NCI-H524 (cell line): ENCODE data around the gene HSPA12A.

Experiments used
- DNase-seq, 2 experiments: peaks; one replicate each; lab custom pipeline; 2025; lab: John Stamatoyannopoulos, UW

The HSPA12A gene

DNA sequence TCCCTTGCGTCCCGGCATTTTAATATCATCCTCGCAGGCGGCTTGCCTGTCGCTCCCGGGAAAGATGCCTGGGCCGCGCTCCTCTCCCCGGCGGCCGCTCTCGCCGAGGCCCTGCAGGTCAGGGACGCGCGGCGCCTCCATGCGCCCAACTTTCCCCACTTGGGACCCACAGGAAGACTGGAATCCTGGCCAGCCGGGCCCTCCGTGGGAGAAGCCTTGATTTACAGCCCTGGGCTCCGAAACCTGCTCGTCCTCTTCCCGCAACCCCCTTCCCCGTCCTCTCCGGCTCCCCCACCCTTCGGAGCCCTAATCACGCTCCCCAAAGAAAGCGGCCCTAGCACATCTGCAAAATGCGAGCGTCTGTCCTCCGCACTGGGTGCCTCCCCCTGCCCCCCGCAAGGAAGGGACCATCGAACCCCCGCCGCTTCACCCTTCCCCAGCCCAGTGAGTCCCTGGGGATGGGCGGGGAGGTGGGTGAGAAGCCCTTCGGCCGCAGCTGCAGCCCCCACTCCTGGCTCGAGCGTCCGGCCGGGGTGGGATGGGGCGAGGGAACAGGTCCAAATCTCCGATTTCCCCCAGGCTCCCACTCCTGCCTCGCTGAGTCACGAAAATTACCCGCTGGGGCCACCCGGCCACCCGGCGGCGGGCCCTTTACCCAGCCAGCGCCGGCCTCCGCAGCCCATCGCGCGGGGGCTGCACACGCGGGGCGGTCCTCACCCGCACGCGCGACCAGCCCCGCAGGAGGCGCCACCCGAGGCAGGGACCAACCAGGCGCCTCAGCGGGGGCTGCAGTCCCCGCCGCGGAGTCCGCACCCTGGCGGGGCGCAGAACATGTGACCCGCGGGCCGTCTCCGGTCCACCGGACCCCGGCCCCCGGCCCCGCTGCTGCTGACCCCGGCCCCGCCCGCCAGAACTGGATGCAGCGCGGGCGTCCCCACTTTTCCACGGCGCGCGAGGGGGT, 695 bp downstream of the HSPA12A start:
- peak in 1 of 2 experiments; percentile 15 for DNase-seq

DNA sequence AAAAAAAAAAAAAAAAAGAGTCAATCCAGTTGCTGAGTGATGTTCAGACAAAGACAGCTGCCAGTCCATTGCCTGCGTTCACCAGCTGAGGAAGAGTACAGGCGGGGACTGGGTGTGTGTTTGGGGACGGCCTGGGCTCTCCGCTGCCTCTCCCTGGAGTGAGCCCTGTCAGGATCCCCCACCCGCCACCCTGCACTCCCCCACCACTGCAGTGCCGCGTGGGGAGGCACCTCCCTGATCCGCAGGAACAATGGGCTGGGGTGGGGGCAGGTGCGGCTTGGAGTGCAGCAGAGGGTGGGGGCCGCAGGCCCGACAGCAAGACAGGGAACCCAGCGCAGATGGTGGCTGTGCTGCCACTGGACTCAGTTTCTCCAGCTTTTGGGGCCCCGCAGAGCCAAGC, 1.4 kb downstream of the HSPA12A start:
- peak in 1 of 2 experiments; percentile 18 for DNase-seq

DNA sequence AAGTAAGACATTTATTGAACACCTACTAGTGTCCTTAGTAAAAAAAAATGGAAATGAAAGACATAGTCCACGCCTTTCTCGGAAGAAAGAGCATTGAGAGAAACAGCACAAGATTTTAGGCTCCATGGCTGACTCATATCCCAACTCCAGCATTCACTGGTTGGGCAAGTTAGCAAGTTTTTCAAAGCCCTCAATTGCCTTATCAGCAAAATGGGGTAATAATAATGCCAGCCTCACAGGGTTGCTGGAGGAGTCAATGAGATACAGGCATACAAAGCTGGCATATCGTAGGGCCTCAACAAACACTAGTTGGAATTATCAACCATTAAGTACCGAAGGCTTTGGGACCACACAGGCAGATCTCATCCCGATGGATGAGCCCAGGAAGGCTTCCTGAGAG, 4.0 kb downstream of the HSPA12A start:
- no peak for DNase-seq

DNA sequence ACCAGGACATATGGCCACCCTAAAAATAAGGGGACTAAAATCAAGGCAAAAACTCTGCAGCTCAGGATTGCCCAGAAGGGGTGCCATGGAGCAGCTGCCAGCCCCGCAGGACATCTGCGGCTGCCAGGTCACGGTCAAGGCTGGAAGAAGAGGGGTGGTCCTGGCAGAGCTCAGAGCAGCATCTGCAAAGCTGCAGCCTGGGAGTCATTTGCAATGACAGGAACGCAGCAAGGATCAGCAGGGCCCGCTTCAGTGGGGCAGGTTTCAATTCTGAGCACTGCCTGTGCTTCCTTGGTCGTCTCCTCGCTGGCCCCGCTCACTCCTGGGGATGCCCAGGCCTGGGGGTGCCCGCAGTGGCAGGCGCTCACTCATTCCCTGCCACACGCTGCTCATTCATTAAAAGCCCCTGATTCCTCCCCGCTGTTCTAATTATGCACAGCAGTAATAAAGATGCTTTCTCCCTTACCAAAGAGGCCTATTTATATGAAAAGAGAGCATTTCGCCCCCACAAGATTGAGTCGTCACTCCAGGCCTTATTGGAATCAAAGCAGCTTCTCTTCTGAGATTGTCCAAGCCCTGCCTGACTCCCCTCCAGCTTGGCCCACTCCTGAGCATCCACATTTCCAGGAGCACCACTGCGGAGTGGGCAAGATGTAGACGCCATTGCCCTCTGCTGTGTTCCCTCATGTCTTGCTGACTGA, 4.6 kb downstream of the HSPA12A start:
- DNase-seq: peak in 1 of 2 experiments; percentile 53

DNA sequence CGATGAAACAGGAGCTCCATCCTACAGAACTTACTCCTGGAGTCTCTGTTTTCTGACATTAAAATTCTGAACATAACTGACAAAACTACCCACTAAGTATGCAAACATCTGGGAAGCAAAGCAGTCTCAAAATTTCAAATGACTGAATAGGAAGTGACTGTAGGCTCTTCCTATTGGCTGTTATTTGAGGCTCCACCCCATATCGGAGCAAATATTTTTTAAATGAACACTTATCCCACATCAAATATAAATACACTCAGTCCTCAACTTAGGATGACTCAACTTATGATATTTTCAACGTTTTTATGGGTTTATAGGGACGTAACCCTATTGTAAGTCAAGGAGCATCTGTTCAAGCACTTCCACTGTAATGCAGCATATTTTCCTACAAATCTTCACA, 8.8 kb downstream of the HSPA12A start:
- DNase-seq: no peak

DNA sequence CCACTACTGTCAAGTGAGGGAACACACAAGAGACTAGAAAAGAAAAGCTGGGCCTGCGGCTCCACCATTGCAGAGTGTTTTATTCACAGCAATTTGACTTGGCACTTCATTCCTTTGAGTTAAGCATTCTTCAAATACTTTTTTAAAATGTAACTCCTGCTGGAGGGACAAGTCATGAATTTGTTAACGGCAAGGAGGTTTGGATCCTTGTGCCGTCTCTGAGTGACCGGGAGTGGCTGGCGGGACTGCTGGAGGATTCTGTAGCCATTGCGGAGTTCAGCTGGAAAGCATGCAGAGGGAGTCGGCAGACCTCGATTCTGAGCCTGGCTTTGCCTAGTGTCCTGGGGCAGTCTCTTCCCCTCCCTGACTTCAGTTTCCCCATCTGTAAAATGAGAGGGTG, 9.8 kb downstream of the HSPA12A start:
- DNase-seq: no peak

DNA sequence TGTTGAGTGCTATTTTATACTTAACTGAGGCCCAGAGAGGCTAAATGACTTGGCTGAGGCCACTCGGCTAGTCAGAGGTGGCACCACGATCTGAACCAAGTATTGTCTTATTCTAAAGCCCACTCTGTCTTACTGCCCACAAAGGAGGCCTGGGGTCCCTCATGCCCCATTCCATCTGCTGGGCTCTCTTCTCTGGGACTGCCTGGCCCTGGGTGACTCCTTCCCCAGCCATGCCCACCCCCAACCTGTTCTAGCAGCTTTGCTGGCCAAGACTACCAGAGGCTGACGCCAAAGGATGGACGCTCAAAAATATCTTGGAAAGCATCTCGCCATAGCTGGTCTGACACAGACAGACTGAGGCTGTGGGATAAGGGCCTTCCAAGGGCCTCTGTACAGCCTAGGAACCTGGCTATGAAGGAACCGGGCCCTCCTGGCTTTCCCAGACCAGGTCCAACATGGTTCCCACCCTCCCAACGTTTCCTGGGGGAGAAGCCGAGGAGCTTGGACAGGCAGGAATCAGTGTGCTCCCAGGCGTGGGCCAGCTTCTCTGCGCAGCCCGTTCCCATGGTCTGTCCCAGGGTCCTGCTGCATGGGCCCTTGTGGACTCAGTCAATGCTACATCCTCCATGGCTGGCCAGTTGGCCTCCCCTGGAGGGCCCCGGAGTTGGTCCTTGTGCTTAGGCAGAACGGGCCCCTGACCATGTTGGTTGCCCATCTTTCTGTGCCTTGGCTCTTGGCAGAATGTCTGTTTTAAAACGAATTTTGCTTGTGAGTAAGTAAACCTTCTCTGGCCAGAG, 11.7 kb downstream of the HSPA12A start:
- no peak for DNase-seq

DNA sequence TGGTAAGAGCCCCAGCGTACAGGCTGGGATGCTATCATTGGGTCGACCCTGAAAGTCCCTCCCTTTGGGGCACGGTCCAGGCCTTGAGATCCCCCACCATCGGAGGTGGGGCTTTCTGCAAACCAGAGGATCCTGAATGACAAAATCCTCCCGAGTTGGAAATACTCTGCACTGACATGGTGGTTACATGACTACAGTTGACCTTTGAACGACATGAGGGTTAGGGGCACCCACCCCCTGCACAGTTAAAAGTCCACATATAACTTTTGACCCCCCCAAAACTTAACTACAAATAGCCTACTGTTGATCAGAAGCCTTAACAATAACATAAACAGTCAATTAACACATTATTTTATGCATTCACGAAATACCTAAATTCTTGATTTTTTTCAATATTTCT, 13.1 kb downstream of the HSPA12A start:
- DNase-seq: no peak

DNA sequence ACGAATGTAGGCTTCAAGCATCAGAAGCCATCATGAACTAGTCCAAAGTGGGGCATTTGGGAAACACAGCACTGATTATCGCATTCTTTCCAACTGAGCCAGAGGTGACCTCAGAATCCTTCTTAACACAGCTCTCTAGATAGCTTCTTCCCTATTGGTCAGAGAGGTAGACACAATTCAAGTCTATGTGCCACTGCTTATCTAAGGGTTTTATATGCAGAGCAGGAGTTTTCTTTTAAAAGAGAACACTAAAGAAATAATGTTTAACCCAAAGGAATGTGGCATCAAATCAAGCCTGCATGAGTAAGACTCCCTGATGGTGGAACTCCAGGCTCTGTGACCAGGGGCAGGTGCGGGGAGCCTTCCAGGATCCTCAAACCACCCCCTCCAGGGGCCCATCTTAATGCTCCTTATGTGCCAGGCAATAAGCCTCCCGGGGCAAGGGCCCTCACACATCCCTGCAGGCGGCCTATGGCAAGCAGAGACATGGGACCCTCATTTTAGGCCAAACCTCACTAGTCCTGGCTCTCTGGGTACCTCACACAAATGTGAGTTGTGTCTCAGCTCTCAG, 13.8 kb downstream of the HSPA12A start:
- no peak for DNase-seq

DNA sequence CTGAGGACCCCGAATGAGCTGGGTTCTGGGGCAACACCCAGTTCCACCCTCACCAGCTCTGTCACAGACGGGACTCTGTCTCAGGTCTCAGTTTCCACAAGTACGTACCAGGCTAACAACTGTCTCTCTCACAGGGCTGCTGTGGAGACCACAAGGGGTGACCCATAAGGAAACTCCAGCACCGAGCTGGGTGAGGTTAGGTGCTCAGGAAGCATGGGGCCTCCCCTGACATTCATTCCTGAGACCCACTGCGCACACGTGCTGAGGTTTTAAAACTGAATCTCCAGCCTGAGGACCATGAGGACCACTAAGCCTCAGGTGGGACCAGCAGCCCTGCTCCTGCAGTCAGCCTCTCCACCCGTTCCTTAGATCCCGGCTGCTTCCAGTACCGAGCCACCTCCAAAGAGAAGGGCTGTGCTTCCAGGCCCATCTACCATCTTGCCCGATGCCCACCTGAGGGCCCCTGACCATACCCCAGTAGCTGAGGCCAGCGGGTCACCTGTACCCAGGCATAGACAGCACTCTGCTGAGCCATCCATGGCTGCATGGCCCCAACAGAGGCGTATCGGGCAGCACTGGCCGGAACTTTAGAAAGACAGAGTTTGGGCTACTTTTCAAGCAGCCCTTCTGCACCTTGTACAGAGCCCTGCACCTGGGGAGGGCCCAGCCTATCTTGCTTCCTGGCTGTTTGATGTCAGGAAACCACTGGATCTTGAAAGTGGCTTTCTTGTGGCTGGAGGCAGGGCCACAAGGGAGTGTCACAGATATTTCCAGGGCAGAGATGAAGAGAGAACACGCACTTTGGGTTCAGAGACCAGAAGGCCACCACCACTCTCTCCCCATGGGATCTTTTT, 18.7 kb downstream of the HSPA12A start:
- peak in 1 of 2 experiments; percentile 17 for DNase-seq

DNA sequence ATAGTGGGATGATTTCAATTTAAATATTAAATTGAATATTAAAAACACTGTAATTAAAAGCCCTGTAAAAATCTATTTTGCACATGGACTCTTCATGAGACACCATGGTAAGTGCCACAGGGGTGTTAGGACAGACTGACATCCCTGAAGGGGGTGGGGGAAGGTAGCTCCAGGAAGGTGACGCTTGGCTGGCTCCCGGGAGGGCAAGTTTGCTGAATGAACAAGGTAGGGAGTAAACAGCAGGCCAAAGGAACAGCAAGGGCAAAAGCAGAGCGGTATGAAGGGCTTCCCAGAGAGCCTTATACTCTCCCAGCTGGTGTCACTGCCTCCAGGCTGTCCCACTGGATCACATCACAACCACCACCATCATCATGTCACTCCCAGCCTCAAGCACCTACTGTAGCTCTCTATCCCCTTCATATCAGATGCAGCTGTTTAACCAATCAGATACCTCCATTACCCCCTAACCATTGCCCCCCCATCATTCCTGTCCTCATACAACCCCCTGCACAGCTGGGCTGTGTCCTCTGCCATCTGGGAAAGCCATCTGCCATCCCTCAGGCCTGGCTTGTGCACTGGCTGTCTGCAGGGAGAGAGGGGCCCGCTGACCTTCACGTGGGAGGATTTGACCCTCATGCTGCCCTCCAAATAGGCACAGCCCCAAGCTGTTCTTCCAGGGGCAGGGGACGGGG, 19.5 kb downstream of the HSPA12A start:
- DNase-seq: peak; percentile 76 to 87

DNA sequence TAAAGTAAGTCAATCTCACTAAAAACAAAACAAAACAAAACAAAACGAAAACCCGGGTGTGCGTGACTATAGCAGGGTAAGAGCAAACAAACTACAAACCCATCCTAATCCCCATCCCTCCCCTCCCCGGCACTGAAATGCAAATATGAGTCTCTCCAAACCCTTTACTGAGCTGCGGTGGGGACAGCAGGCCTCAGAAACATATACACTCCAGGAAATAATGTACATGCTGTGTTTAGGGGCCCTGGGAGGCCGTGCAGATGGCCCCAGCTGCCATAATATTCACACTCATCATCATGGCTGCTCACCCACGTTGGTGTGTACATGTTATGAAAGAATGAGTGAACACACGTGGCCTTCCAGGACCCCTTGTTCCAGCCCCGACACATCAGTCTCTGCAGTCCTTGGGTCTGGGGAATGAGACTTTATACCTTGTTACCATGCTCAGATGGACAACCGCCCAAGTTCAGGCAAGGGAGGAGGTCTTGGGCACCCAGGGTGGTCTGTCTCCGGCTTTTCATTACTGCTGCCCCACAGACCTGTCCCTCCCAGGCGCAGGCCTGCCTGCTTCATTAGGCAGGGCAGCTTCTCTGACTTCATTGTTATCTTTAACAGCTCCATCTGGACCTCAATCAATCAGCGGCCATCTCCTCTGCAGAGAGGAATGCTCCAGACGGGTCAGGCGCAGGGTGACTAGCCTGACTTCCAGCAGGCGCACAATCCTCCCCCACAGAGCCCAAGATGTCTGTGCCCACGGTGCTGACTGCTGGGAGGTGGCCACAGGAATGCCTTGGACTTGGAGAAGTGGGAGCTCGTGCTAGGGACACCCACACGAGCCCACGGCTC, 20.6 kb downstream of the HSPA12A start:
- DNase-seq: peak in 1 of 2 experiments; percentile 60

DNA sequence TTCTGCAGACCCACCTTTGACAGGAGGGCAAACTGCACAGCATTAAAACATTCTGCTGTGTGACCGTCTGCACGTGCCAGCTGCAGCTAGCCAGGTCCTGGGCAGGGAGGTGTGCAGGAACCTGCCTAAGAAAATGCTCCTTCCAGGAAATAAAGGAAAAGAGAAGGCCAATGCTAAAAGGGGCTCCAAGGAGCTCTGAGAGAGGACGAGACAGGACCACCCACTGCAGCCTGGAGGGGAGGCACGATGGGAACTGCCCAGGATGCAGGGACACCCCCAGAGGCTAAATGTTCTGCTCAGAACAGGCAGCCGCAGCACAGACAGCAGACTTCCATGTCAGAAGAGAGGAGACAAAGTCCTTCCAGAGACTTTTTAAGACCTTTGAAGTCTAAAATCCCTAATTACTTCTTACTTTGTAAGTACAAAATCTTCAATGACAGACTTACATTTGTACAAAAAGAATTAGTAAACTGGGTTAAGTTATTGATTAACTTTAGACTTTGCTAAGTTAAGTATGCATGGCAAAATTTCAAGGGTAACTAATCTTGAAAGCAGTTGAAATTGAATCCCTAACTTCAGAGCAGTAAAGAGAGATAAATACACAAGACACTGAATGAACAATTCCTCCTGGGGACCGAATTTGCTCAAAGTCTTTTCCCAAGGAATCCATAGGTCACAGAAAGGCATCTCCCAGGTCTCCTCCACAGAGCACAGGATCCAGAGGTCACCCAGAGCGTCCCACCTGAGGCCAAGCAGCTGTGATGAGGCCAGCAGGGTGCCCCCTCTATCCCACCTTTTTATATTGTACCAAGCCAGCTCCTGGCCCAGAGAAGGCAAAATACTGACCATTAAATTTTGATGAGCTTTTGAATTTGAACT, 21.5 kb downstream of the HSPA12A start:
- DNase-seq: no peak

DNA sequence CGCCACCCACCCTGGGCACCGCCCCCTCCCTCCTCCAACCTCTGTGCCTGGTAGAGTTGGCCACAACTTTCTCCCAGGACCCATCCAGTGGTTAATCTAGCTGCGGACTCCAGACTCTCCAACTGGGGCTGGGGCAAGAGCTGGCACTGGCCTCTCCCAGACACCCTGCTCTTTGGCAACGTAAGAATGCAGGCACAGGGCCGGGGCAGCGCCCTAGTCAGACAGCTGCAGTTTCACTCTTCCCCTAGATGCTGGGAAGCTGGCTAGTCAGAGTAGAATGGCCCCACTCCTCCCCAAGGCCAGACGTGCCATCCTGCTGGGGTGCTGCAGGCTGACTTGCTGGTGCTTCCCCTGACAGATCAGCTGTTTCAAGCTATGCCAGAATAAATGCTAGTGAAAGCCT, 22.1 kb downstream of the HSPA12A start:
- no peak for DNase-seq

DNA sequence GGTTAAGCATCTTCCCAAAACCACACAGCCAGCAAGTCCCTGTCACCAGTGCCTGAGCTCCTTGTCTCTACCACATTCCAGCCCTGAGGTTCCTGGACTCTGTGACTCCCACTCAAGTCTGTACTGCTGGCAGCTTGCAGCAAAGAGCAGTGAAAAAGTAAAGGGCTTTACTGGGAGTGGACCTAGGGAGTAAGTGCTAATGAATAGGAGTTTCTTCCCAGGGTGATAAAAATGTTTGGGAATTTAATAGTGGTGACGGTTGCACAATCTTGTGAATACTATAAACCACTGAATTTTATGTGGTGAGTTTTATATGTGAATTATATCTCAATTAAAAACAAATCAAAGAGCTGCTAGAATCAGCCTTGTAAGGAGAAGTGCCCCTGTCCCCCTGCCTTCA, 22.6 kb downstream of the HSPA12A start:
- no peak for DNase-seq

DNA sequence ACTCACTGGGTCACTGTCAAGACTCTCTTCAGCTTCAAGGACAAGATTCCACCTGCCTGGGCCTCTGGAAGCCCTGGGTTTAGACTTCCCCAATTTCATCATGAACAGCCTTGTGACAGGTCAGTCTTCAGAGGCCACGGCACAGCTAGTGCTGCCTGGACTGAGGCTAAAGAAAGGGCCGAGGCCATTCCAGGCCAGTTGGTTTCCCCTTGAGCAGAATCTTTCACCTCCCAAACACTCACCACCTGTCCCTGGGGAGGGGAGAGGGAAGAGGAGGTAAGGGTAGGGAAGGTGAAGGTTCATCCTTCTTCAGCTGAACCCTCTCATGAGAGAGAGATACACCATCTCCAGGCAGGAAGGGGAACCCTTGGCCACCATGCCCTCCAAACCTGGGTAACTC, 24.3 kb downstream of the HSPA12A start:
- DNase-seq: no peak

DNA sequence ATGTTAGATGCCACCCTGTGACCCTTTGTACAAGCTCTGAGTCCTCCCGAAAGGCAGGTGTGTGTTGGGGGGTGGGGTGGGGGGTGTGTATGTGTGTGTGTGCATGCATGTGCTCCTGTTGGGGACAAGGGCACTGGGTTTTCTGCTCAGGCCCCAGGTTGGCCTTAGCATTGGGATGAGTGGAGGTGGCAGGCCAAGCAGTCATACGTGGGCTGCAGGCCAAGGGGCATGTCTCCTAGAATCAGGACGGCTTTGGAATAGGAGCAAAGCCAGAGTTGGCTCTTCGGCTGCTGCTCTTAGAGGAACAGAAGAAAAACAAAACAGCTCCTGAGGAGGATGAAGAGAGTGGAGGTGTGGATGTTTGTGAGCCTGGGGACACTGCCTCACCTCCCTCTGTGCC, 26.0 kb downstream of the HSPA12A start:
- DNase-seq: no peak

DNA sequence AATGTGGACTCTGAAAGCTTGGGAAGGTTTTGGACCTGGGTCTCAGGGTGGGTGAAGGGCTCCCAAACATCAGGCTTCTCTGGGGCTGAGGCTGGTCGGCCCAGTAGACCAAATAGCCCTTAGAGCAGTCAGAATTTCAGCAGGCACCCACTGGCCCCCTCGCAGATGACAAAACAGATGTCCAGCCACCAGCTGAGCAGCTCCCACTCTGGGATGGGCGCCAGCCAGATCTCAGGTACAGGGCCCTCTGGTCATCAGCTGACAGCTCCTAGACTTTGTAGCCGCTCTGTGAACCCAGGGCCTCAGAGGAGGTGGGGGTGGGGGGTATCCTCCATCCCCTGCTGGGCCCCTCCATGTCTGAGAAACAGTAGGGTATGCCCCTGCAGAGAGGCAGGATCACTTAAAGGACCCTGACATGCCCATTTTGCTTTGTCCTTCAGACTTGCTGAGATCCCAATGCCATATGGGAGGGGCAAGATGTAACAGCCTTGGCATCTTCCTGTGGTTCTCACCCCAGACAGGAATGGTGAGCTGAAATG, 26.5 kb downstream of the HSPA12A start:
- DNase-seq: peak in 1 of 2 experiments; percentile 21
